Mesenchymal stem cell (in vitro differentiated cells and primary cell): ENCODE data around the gene ELP5.

Experiments used
- DNase-seq: peaks from one replicate; pipeline ENCODE4 v3.0.0-alpha.2; 2013
- H2AFZ ChIP-seq: one replicate; pipeline ENCODE4 v1.6.1; 2013; ENCODE audit warnings: low read depth, mild to moderate bottlenecking, control low read depth, inconsistent platforms, low read length, moderate library complexity
- H2AK5ac ChIP-seq: 2 replicates; pipeline ENCODE4 v1.6.1; 2013; ENCODE audit warnings: low read length, moderate library complexity, mild to moderate bottlenecking, inconsistent platforms; ENCODE audit not compliant: severe bottlenecking
- H2BK120ac ChIP-seq: one replicate; pipeline ENCODE4 v1.6.1; 2013; ENCODE audit warnings: low read depth, mild to moderate bottlenecking, inconsistent platforms, low read length, moderate library complexity
- H2BK12ac ChIP-seq, 2 experiments: one replicate each; pipeline ENCODE4 v1.6.1; 2013; ENCODE audit warnings: inconsistent platforms in 2 of 2, low read length in 2 of 2, mild to moderate bottlenecking in 2 of 2, moderate library complexity in 2 of 2, control low read depth in 1 of 2
- H2BK15ac ChIP-seq: one replicate; pipeline ENCODE4 v1.6.1; 2013; ENCODE audit warnings: mild to moderate bottlenecking, low read depth, inconsistent platforms; ENCODE audit not compliant: poor library complexity, severe bottlenecking
- H2BK5ac ChIP-seq: 2 replicates; pipeline ENCODE4 v1.6.1; 2013; ENCODE audit warnings: low read depth, mild to moderate bottlenecking, low read length, control low read depth, inconsistent platforms; ENCODE audit not compliant: poor library complexity, severe bottlenecking
- H3K14ac ChIP-seq, 2 experiments: one replicate each; pipeline ENCODE4 v1.6.1; 2013; ENCODE audit warnings: inconsistent platforms in 2 of 2, low read length in 2 of 2, control low read depth in 1 of 2, mild to moderate bottlenecking in 1 of 2, moderate library complexity in 1 of 2
- H3K18ac ChIP-seq, 2 experiments: one replicate each; pipeline ENCODE4 v1.6.1; 2013; ENCODE audit warnings: inconsistent platforms in 2 of 2, low read length in 2 of 2, control low read depth in 1 of 2, low read depth in 1 of 2, mild to moderate bottlenecking in 1 of 2
- H3K23ac ChIP-seq, 2 experiments: one replicate each; pipeline ENCODE4 v1.6.1; 2013; ENCODE audit warnings: inconsistent platforms in 2 of 2, low read length in 2 of 2, mild to moderate bottlenecking in 2 of 2, moderate library complexity in 2 of 2, control low read depth in 1 of 2
- H3K27ac ChIP-seq: 2 replicates; pipeline ENCODE4 v1.5.1; 2013; ENCODE audit warnings: mild to moderate bottlenecking, moderate library complexity, low read length, control low read depth, inconsistent platforms; ENCODE audit not compliant: poor library complexity, severe bottlenecking
- H3K27me3 ChIP-seq, 2 experiments: 2 replicates each; pipeline versions ENCODE4 v1.6.1 to v1.7.0; 2013; ENCODE audit warnings: low read length in 2 of 2, mild to moderate bottlenecking in 2 of 2, moderate library complexity in 2 of 2, control low read depth in 1 of 2, inconsistent platforms in 1 of 2; ENCODE audit not compliant: control insufficient read depth in 1 of 2, insufficient read depth in 1 of 2
- H3K36me3 ChIP-seq, 2 experiments: 2 replicates each; pipeline versions ENCODE4 v1.6.1 to v1.7.0; 2013; ENCODE audit warnings: low read length in 2 of 2, control low read depth in 1 of 2, inconsistent platforms in 1 of 2, low read depth in 1 of 2, mild to moderate bottlenecking in 1 of 2; ENCODE audit not compliant: insufficient read depth in 2 of 2, control insufficient read depth in 1 of 2
- H3K4ac ChIP-seq, 2 experiments: one replicate each; pipeline ENCODE4 v1.6.1; 2013; ENCODE audit warnings: inconsistent platforms in 2 of 2, low read length in 2 of 2, mild to moderate bottlenecking in 2 of 2, moderate library complexity in 2 of 2, control low read depth in 1 of 2, low read depth in 1 of 2
- H3K4me1 ChIP-seq: 2 replicates; pipeline ENCODE4 v1.6.1; 2013; ENCODE audit warnings: low read depth, low read length, control low read depth; ENCODE audit not compliant: control insufficient read depth, insufficient read depth
- H3K4me2 ChIP-seq: 2 replicates; pipeline ENCODE4 v1.6.1; 2013; ENCODE audit warnings: low read length, mild to moderate bottlenecking, inconsistent platforms; ENCODE audit not compliant: poor library complexity, severe bottlenecking
- H3K4me3 ChIP-seq, 2 experiments: 2 replicates each; pipeline versions ENCODE4 v1.5.1 to v1.7.0; 2013; ENCODE audit warnings: low read length in 2 of 2, mild to moderate bottlenecking in 2 of 2, control low read depth in 1 of 2, low read depth in 1 of 2; ENCODE audit not compliant: insufficient read depth in 1 of 2
- H3K79me1 ChIP-seq: replicated peaks from 2 replicates; pipeline ENCODE4 v1.6.1; 2013; ENCODE audit warnings: mild to moderate bottlenecking, control low read depth, low read length, inconsistent platforms; ENCODE audit not compliant: poor library complexity, severe bottlenecking
- H3K9ac ChIP-seq: 2 replicates; pipeline ENCODE4 v1.7.0; 2013; ENCODE audit warnings: mild to moderate bottlenecking, low read length, moderate library complexity
- H3K9me3 ChIP-seq: 2 replicates; pipeline ENCODE4 v1.7.0; 2013; ENCODE audit warnings: mild to moderate bottlenecking, low read length; ENCODE audit not compliant: control insufficient read depth
- H4K8ac ChIP-seq: one replicate; pipeline ENCODE4 v1.6.1; 2013; ENCODE audit warnings: inconsistent platforms, mild to moderate bottlenecking, low read length, moderate library complexity
- H4K91ac ChIP-seq: one replicate; pipeline ENCODE4 v1.6.1; 2013; ENCODE audit warnings: mild to moderate bottlenecking, low read length, inconsistent platforms
- WGBS: methylation state at CpG from one replicate; pipeline ENCODE4 v1.1.7; 2013; ENCODE audit warnings: mixed read lengths; 5-methylcytosine and 5-hydroxymethylcytosine counted together

ELP5 gene

GRCh38 chr17:7283471-7284216 is 31.6 kb downstream of the ELP5 start:
- no peak overlapping the region for H2BK5ac ChIP-seq
- no peaks in the 10 kb centered on the region for H3K36me3 ChIP-seq
- H3K4me2 ChIP-seq = no peak overlapping the region
- H3K4me3 ChIP-seq = no peak overlapping the region
- no peak overlapping the region for H4K91ac ChIP-seq
- H2BK12ac ChIP-seq = no peak overlapping the region
- H3K9ac ChIP-seq = no peak overlapping the region
- no peak overlapping the region for H3K27ac ChIP-seq
- no peak overlapping the region for H3K18ac ChIP-seq
- peak overlapping the region; percentile 0 for H2BK15ac ChIP-seq
- H3K4me1 ChIP-seq = peaks cover 20% of the 10 kb centered on the region
- H3K23ac ChIP-seq = no peak overlapping the region
- WGBS = 91% methylated on average over 17 of the region's 18 CpGs
- DNase-seq = no peak
- peaks cover 65 to 67% of the 10 kb centered on the region in 2 experiments for H3K27me3 ChIP-seq
- no peak overlapping the region for H3K14ac ChIP-seq
- no peak overlapping the region for H4K8ac ChIP-seq
- H2AK5ac ChIP-seq = no peak overlapping the region
- no peak overlapping the region for H2BK120ac ChIP-seq
- no peak overlapping the region for H2AFZ ChIP-seq
- no peaks in the 10 kb centered on the region for H3K79me1 ChIP-seq
- H3K4ac ChIP-seq = no peak overlapping the region
- H3K9me3 ChIP-seq = no peaks in the 10 kb centered on the region

- Histone ChIP-seq H3K9me3 (no peaks in the 10 kb centered on the region), H3K79me1 (no peaks in the 10 kb centered on the region), H2BK12ac (no peak overlapping the region), H3K36me3 (no peaks in the 10 kb centered on the region), H4K91ac (no peak overlapping the region), H2BK5ac (no peak overlapping the region), H3K27me3 (peaks cover 74 to 77% of the 10 kb centered on the region in 2 experiments), H3K27ac (no peak overlapping the region), H2BK15ac (no peak overlapping the region), H2AFZ (no peak overlapping the region), H3K4me2 (no peak overlapping the region), H3K4me1 (peaks cover 20% of the 10 kb centered on the region), H3K18ac (no peak overlapping the region), H2AK5ac (no peak overlapping the region), H3K23ac (no peak overlapping the region), H3K4me3 (peak overlapping the region in 1 of 2 experiments; percentile 9), H3K14ac (no peak overlapping the region), H3K9ac (no peak overlapping the region), H3K4ac (no peak overlapping the region), H2BK120ac (no peak overlapping the region), H4K8ac (no peak overlapping the region)
- 97% methylated on average over 16 of the region's 16 CpGs for WGBS
- DNase-seq = no peak
These were observed 32.9 kb downstream of the ELP5 start for GRCh38 chr17:7284911-7285310.

- H3K9me3 ChIP-seq = no peaks in the 10 kb centered on the region
- H3K4me1 ChIP-seq = peaks cover 19% of the 10 kb centered on the region
These were observed 33.7 kb downstream of the ELP5 start for GRCh38 chr17:7285679-7286078.

GRCh38 chr17:7289256-7290032 is 37.4 kb downstream of the ELP5 start:
- no peaks in the 10 kb centered on the region for H3K79me1 ChIP-seq
- no peak overlapping the region for H3K4ac ChIP-seq
- no peaks in the 10 kb centered on the region for H3K36me3 ChIP-seq
- no peak overlapping the region for H3K23ac ChIP-seq
- no peak overlapping the region for H3K9ac ChIP-seq
- no peak overlapping the region for H4K8ac ChIP-seq
- H2BK15ac ChIP-seq = no peak overlapping the region
- no peak overlapping the region for H3K27ac ChIP-seq
- H4K91ac ChIP-seq = no peak overlapping the region
- peaks cover 86 to 92% of the 10 kb centered on the region in 2 experiments for H3K27me3 ChIP-seq
- no peak overlapping the region for H3K4me2 ChIP-seq
- DNase-seq = no peak
- no peak overlapping the region for H3K18ac ChIP-seq
- no peaks in the 10 kb centered on the region for H3K9me3 ChIP-seq
- H3K4me1 ChIP-seq = peaks cover 6% of the 10 kb centered on the region
- no peak overlapping the region for H2BK120ac ChIP-seq
- no peak overlapping the region for H2AK5ac ChIP-seq
- no peak overlapping the region for H2AFZ ChIP-seq
- H3K4me3 ChIP-seq = no peak overlapping the region
- no peak overlapping the region for H3K14ac ChIP-seq
- WGBS = 86% methylated on average over 17 of the region's 18 CpGs
- H2BK5ac ChIP-seq = no peak overlapping the region
- no peak overlapping the region for H2BK12ac ChIP-seq

More at GRCh38 chr17:7285679-7286078, 33.7 kb downstream of the ELP5 start:
- H2BK5ac ChIP-seq = no peak overlapping the region
- H3K4me3 ChIP-seq = no peak overlapping the region
- H3K36me3 ChIP-seq = no peaks in the 10 kb centered on the region
- H3K4ac ChIP-seq = no peak overlapping the region
- no peak overlapping the region for H3K27ac ChIP-seq
- 90% methylated on average over 12 of the region's 12 CpGs for WGBS
- H2AK5ac ChIP-seq = no peak overlapping the region
- no peak overlapping the region for H4K8ac ChIP-seq
- no peak for DNase-seq
- no peak overlapping the region for H3K18ac ChIP-seq
- H3K4me2 ChIP-seq = no peak overlapping the region
- H3K27me3 ChIP-seq = peaks cover 82 to 85% of the 10 kb centered on the region in 2 experiments
- H2AFZ ChIP-seq = no peak overlapping the region
- H3K14ac ChIP-seq = no peak overlapping the region
- no peak overlapping the region for H4K91ac ChIP-seq
- no peaks in the 10 kb centered on the region for H3K79me1 ChIP-seq
- H3K9ac ChIP-seq = no peak overlapping the region
- no peak overlapping the region for H3K23ac ChIP-seq
- H2BK12ac ChIP-seq = no peak overlapping the region
- H2BK15ac ChIP-seq = no peak overlapping the region
- H2BK120ac ChIP-seq = no peak overlapping the region
